HepG2 (cell line): ENCODE measurements around the gene ACSF3. TPM values are rescaled to one million over a fixed set of nuclear protein-coding genes. Genes with fewer than 3 reads are reported as not detected.

Experiments
- FLYWCH1 ChIP-seq: sonication (generic); formaldehyde crosslinking; IDR thresholded peaks from 2 replicates; pipeline ENCODE4 v1.8.1; 2023; ENCODE audit warnings: mild to moderate bottlenecking, missing genetic modification reagents
- HOXA5 ChIP-seq: sonication (generic); formaldehyde crosslinking; IDR thresholded peaks from 2 replicates; pipeline ENCODE4 v1.4.0; 2020; ENCODE audit warnings: missing genetic modification reagents
- IRF2 ChIP-seq: IDR thresholded peaks from 2 replicates; pipeline ENCODE4 v1.6.1; 2018; ENCODE audit warnings: missing genetic modification reagents, missing compliant biosample characterization
- JUND ChIP-seq: sonication (generic); formaldehyde crosslinking; IDR thresholded peaks from 2 replicates; pipeline ENCODE4 v1.8.0; 2022; ENCODE audit warnings: mild to moderate bottlenecking, missing genetic modification reagents
- MAZ ChIP-seq, 2 experiments: sonication (generic) in 1 of 2; formaldehyde crosslinking in 1 of 2; IDR thresholded peaks; 2 replicates each; pipeline versions ENCODE4 v1.5.0 to v1.6.1; 2012 to 2020; ENCODE audit warnings: low read depth in 2 of 2, mild to moderate bottlenecking in 2 of 2, borderline replicate concordance in 1 of 2, improper control_type of control experiment in 1 of 2, low read length in 1 of 2, missing genetic modification reagents in 1 of 2, moderate library complexity in 1 of 2
- RFX3 ChIP-seq: IDR thresholded peaks from 2 replicates; pipeline ENCODE4 v1.6.1; 2016; ENCODE audit warnings: missing biosample characterization, missing genetic modification reagents
- SNRNP70 ChIP-seq: fragments of 200-400 bp; formaldehyde crosslinking; IDR thresholded peaks from 2 replicates; pipeline ENCODE4 v1.6.1; 2017; ENCODE audit warnings: mild to moderate bottlenecking, low read depth, low read length, moderate library complexity
- SP4 ChIP-seq: sonication (generic); formaldehyde crosslinking; IDR thresholded peaks from 2 replicates; pipeline ENCODE4 v1.8.1; 2023; ENCODE audit warnings: mild to moderate bottlenecking, missing genetic modification reagents
- TMF1 ChIP-seq: sonication (generic); formaldehyde crosslinking; IDR thresholded peaks from 2 replicates; pipeline ENCODE4 v1.8.1; 2022; ENCODE audit warnings: low read depth, missing genetic modification reagents
- ZNF20 ChIP-seq: sonication (generic); formaldehyde crosslinking; IDR thresholded peaks from 2 replicates; pipeline ENCODE4 v1.4.0; 2020; ENCODE audit warnings: mild to moderate bottlenecking, moderate library complexity, missing genetic modification reagents
- ZNF326 ChIP-seq: sonication (generic); formaldehyde crosslinking; IDR thresholded peaks from 2 replicates; pipeline ENCODE4 v1.4.0; 2020; ENCODE audit warnings: missing genetic modification reagents, borderline replicate concordance
- ZNF605 ChIP-seq: sonication (generic); formaldehyde crosslinking; IDR thresholded peaks from 2 replicates; pipeline ENCODE4 v1.8.0; 2022; ENCODE audit warnings: mild to moderate bottlenecking, missing genetic modification reagents
- ZNF703 ChIP-seq: sonication (generic); formaldehyde crosslinking; IDR thresholded peaks from 2 replicates; pipeline ENCODE4 v1.5.1; 2020; ENCODE audit warnings: missing genetic modification reagents, mild to moderate bottlenecking, moderate library complexity, borderline replicate concordance
- ZNF839 ChIP-seq: sonication (generic); formaldehyde crosslinking; IDR thresholded peaks from 2 replicates; pipeline ENCODE4 v1.4.0; 2020; ENCODE audit warnings: missing genetic modification reagents, mild to moderate bottlenecking, borderline replicate concordance
- polyA plus RNA-seq, 8 experiments: library from polyadenylated mRNA; depleted of rRNA in 3 of 8; stranded (reverse) in 7 of 8; unstranded in 1 of 8; fragments of >200 nt; fragmentation: Illumina TruSeq in 4 of 8; extraction: Trizol in 4 of 8; gene quantifications; 2 replicates each; pipeline versions ENCODE4 v1.2.1 to v1.2.3, GENCODE V29; 2011 to 2016; ENCODE audit warnings: low read depth in 4 of 8, missing spikeins in 1 of 8, mixed read lengths in 1 of 8; ENCODE audit not compliant: insufficient read depth in 1 of 8
- total RNA-seq, 5 experiments: library from RNA; depleted of rRNA; stranded (reverse); fragments of >200 nt; fragmentation: Illumina TruSeq; extraction: Trizol; gene quantifications; 2 replicates each; pipeline ENCODE4 v1.2.3, GENCODE V29; 2016; ENCODE audit warnings: low read depth in 1 of 5
- TF ChIP-seq, protein P1 (sequence below): sonication (generic); formaldehyde crosslinking; IDR thresholded peaks from 2 replicates; pipeline ENCODE4 v1.5.0; 2020; ENCODE audit warnings: missing genetic modification reagents, mild to moderate bottlenecking, borderline replicate concordance
- TF ChIP-seq, protein P2 (sequence below): sonication (generic); formaldehyde crosslinking; IDR thresholded peaks from 2 replicates; pipeline ENCODE4; 2020; ENCODE audit warnings: missing genetic modification reagents, mild to moderate bottlenecking, borderline replicate concordance
- TF ChIP-seq, protein P3 (sequence below), 2 experiments: sonication (generic) in 1 of 2; formaldehyde crosslinking in 1 of 2; IDR thresholded peaks; 2 replicates each; pipeline versions ENCODE4 v1.4.0 to v1.6.1; 2018 to 2020; ENCODE audit warnings: missing genetic modification reagents in 2 of 2, borderline replicate concordance in 1 of 2, low read depth in 1 of 2, mild to moderate bottlenecking in 1 of 2, missing biosample characterization in 1 of 2

ACSF3 gene
- total and polyA plus RNA-seq, 2 of the 13 experiments (the other 11 are each of a cell fraction or from before 2014, with no cell fraction given): 14.9 to 30.6 TPM

DNA sequence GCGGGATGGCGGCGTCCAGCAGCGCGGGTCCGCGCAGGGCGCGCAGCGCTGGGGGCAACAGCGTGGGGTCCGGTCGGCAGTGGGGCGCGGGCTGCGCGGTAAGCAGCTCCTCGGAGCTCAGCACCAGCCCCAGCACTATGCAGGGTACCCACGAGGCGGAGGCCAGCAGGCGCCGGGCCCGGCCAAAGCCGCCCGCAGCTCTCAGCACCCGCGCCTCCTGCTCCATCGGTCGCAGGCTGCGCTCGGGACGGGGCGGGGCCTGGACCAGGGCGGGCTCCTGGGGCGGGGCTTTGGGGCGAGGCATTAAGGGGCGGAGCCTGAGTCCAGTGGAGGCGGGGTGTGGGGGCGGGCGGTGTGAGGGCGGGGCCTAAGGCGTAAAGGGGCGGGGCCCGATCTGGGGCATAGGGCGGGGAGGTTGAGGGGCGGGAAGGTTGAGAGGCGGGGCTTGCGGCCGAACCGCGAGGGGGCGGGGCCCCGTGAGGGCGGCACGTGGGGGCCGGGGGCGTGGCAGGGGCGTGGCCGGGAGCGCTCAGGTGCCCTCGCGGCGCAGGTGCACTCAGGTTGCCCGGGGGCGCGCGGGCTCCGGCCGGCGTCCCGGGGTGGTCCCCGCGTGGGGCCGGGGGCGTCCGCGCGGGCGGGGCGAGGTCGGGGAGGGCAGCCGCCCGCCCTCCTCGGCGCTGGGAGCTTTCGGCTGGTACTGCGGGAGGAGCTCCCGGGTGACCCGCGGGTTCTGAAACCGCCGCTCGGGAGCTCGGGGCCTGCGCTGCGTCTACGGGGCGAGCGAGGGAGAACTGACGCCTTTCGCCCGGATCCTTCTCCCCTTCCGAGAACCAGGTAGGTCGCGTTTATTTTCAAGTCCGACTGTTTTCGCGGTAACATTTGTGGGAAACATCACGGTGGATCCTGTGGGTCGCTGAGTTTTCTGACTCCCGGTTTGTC, 108.1 kb downstream of the ACSF3 start (continued):
- TF ChIP-seq, protein P1, sequence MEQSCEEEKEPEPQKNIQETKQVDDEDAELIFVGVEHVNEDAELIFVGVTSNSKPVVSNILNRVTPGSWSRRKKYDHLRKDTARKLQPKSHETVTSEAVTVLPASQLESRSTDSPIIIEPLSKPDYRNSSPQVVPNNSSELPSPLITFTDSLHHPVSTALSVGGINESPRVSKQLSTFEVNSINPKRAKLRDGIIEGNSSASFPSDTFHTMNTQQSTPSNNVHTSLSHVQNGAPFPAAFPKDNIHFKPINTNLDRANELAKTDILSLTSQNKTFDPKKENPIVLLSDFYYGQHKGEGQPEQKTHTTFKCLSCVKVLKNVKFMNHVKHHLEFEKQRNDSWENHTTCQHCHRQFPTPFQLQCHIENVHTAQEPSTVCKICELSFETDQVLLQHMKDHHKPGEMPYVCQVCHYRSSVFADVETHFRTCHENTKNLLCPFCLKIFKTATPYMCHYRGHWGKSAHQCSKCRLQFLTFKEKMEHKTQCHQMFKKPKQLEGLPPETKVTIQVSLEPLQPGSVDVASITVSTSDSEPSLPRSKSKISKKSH (CRISPR knock-in tag): no peak
- no peak for TF ChIP-seq ZNF326
- TF ChIP-seq ZNF839 (CRISPR knock-in tag): no peak
- no peak for TF ChIP-seq SNRNP70
- peak; percentile 80 for TF ChIP-seq SP4 (CRISPR knock-in tag)
- TF ChIP-seq RFX3 (CRISPR knock-in tag): no peak
- peak; percentile 61; the same call in 1 of the 2 replicates for TF ChIP-seq MAZ (IDR thresholded peaks at IDR 0.05; ENCODE audit: borderline replicate concordance, low read depth, low read length)
- TF ChIP-seq MAZ (CRISPR knock-in tag; IDR thresholded peaks at IDR 0.05; ENCODE audit: low read depth): no peak; the same call in 1 of the 2 replicates
- TF ChIP-seq, protein P2, sequence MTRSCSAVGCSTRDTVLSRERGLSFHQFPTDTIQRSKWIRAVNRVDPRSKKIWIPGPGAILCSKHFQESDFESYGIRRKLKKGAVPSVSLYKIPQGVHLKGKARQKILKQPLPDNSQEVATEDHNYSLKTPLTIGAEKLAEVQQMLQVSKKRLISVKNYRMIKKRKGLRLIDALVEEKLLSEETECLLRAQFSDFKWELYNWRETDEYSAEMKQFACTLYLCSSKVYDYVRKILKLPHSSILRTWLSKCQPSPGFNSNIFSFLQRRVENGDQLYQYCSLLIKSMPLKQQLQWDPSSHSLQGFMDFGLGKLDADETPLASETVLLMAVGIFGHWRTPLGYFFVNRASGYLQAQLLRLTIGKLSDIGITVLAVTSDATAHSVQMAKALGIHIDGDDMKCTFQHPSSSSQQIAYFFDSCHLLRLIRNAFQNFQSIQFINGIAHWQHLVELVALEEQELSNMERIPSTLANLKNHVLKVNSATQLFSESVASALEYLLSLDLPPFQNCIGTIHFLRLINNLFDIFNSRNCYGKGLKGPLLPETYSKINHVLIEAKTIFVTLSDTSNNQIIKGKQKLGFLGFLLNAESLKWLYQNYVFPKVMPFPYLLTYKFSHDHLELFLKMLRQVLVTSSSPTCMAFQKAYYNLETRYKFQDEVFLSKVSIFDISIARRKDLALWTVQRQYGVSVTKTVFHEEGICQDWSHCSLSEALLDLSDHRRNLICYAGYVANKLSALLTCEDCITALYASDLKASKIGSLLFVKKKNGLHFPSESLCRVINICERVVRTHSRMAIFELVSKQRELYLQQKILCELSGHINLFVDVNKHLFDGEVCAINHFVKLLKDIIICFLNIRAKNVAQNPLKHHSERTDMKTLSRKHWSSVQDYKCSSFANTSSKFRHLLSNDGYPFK: no peak
- TF ChIP-seq, protein P3, sequence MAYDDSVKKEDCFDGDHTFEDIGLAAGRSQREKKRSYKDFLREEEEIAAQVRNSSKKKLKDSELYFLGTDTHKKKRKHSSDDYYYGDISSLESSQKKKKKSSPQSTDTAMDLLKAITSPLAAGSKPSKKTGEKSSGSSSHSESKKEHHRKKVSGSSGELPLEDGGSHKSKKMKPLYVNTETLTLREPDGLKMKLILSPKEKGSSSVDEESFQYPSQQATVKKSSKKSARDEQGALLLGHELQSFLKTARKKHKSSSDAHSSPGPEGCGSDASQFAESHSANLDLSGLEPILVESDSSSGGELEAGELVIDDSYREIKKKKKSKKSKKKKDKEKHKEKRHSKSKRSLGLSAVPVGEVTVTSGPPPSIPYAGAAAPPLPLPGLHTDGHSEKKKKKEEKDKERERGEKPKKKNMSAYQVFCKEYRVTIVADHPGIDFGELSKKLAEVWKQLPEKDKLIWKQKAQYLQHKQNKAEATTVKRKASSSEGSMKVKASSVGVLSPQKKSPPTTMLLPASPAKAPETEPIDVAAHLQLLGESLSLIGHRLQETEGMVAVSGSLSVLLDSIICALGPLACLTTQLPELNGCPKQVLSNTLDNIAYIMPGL (CRISPR knock-in tag; IDR thresholded peaks at IDR 0.05; ENCODE audit: borderline replicate concordance in 1 of 2, low read depth in 1 of 2): no peak
- no peak for TF ChIP-seq JUND
- TF ChIP-seq ZNF703 (CRISPR knock-in tag): no peak
- no peak for TF ChIP-seq FLYWCH1 (CRISPR knock-in tag)
- TF ChIP-seq IRF2 (CRISPR knock-in tag): no peak; the same call in 1 of the 2 replicates
- no peak for TF ChIP-seq ZNF605 (CRISPR knock-in tag)
- no peak for TF ChIP-seq HOXA5 (CRISPR knock-in tag)
- no peak for TF ChIP-seq ZNF20 (CRISPR knock-in tag)
- no peak for TF ChIP-seq TMF1 (CRISPR knock-in tag)
